G401 (cell line): ENCODE results near the gene HDHD5. TPM values are rescaled to one million over a fixed set of nuclear protein-coding genes. Genes with fewer than 3 reads are reported as not detected.
A peak's percentile ranks its signal among the peaks of the same experiment; 100 is the strongest.

Experiments
- DNase-seq: peaks from one replicate; pipeline ENCODE4 v3.0.0-alpha.2; 2015; ENCODE audit warnings: low spot score
- in situ Hi-C: cut with HindIII; loops from 2 replicates; pipeline ENCODE4 v1.10.0; 2016; ENCODE audit warnings: low sequenced_read_pairs, mixed read lengths
- total RNA-seq: library from RNA; depleted of rRNA; stranded (reverse); fragments of >200 nt; shearing (Covaris generic); gene quantifications from 2 replicates; pipeline ENCODE4 v1.2.3, GENCODE V29; 2014; rRNA removed

Gene HDHD5
- 163 and 164 TPM in 2 replicates for total RNA-seq

DNA sequence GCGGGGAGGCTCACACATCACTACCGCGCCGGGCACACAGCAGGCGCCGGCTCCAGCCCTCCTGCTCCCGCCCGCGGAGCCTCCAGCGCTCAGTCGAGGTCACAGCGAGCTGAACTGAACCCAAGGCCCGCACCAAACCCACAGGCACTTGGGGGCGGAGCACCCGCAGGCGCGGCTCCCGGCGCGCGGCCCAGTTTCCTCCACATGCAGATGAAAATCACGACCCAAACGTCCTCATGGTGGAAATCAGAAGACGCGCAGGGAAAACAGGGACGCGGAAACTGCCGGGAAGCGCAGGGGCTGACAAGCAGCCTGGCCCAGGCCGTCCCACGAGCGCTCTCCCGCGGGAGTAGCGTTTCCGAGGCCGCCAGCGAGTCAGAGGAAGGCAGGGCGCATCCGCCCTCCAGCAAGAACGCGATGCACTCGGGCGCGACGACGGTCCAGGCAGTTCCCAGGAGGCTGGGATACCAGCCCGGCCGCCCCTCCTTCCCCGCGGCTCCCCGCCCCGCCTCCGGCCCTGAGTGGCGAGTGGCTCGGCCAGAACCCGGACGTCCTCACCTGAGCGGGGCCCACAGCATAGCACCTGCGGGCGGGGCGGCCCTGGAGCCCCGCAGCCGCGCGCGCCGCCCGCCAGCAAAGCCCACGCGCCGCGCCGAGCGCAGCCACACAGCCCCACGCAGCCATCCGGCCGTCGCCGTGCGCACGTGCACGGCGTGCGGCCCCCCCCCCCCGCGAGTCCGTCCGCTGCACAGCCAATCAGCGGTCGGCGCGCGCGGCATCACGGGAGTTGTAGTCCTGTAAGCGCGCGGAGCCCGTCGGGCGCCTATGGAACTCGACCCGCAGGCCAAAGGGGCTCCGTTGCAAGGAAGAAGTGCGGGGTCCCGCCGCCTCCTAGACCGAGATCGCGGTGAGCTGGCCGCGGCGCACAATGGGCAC lies at the start of gene HDHD5:
HDHD5 (minus strand) TSS at position 710 of the 936 bp plus-strand sequence; CDS start at position 684, 26 bp downstream.
- DNase-seq = peak; percentile 84
- in situ Hi-C loops = no loop called here

DNA sequence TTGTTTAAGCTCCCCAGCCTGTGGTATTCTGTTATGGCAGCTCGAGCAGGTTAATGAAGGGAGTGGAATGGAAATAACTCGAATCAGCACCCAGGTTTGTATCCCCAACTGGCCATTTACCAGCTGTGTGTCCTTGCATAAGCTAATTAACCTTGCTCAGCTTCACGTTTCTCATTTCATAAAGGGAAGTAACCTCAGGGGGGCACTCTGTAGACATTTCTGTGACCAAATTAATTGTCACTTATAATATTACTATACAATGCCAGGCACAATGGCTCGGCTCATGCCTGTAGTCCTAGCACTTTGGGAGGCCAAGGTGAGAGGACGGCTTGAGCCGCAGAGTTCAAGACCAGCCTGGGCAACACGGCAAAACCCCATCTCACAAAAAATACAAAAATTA lies 46.4 kb upstream of the HDHD5 start:
- DNase-seq = peak; percentile 54
- in situ Hi-C loops = no loop called here

DNA sequence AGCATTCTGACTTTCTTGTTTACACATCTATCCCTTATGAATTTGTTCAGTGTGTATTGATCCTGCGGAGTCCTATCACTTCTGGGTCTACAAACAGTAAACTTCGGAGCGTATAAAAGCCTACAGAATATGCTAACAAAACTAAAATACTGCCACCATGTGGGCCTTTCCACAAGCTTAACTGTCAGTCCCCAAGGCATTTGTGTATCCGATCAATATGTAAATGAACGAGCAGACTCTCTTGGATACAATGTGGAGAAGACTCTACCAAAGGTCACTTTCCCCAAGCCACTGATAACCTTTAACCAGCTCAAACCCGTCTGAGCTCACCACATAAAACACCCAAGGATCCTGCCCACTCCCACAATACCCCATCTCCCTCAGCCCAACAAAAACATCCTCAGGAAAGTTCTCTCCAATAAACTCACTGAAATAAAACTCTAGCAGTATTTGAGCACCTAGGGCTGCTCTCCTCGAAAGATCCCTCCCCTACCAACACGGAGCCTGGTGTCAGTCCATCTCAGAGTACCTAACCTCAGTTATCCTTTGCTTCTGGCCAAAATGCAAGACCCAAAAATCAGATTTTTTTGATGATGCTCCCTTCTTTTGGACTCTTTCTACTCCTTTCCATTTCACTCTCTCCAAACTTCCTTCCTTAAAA lies 42.3 kb upstream of the HDHD5 start:
- DNase-seq = peak; percentile 29
- in situ Hi-C loops = no loop called here

DNA sequence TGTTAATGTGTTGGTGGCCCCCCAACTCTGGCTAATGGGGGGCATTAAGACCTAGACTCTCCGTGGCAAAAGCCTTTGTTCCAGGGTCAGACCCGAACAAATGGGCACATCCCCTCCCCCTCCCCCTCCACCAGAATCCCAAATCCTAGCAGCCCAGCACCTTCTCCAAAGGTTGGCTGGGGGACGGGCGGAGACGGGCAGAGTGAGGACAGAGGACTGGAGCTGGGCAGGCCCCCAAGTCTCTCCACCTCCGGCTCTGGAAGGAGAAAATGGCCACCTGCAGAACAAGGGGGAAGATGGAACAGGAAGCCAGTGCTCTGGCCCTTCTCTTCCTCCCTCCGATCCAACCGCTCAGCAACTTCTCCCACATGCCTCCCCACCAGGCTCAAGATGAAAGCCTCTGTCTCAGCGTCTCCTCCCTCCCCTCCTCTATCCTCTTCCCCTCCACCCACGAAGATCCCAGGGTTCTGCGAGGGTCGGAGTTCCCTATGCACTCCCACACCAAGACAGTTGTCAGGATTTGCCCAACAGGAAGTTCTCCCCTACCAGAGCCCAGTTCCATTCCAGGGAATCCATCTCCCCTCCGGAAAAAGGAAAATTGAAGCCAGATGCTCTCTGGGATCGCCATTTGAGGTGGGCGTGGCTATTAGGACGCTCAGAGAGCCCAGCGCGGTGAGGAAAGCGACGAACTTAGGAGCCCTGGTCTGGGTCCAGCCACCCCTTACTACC lies 40.1 kb upstream of the HDHD5 start:
- in situ Hi-C loops = no loop called here
- peak; percentile 66 for DNase-seq

DNA sequence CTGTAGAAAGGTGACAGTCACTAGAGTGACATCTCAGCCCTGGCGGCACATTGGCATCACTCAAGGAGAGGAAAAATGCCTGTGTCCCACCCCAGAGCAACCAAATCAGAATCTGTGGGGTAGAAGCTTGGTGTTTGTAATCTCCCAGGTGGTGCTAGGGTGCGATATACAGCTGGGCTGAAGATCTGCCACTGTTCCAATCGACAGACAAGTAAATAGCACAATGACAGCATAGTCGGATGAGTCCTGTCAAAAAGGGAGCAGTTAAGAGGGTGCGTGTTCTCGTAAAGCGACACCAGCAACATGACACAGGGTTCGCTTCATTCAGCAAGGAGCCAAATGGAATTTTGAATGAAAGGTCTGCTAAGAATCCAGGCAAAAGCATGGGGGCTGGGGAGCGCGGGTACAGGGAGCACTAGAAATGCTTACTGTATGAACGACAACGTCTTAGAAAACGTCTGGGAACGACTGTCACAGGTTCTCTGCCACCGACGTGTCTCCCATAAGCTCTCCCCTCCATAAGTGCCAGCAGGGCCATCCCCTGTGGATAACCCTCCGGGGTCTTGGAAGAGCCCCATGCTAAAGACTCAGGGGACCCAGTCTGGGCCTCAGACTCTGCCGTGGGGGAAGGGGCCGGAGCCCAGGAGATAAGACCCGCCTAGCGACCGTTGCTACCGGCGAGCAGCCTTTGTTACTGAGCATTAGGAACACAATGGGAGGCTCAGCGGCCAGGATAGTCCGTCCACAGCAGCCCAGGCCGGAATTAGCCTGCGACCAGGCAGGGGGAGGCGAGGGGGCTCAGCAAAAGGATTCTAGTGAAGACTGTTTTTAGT lies 39.3 kb upstream of the HDHD5 start:
- in situ Hi-C loops = no loop called here
- peak; percentile 51 for DNase-seq

DNA sequence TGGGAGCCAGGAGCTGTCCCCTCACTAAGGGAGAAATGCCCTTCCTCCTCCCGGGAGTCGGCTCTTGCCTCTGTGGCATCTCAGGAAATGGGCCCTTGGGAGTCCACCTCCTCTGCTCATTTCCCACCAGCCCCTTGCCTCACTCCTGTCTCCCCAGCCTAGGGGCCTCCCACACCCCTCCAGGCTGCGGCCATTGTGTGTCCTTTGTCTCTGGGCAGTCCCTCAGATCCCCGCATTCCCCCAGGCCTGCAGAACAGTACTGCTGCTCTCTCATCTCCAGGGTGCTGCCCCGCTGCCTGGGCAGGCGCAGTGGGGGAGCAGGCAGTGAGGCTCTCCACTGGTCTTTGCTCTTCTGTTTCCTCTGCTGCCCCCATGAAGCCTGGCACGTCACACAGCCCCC lies 35.1 kb upstream of the HDHD5 start:
- no peak for DNase-seq
- in situ Hi-C loops = no loop called here

DNA sequence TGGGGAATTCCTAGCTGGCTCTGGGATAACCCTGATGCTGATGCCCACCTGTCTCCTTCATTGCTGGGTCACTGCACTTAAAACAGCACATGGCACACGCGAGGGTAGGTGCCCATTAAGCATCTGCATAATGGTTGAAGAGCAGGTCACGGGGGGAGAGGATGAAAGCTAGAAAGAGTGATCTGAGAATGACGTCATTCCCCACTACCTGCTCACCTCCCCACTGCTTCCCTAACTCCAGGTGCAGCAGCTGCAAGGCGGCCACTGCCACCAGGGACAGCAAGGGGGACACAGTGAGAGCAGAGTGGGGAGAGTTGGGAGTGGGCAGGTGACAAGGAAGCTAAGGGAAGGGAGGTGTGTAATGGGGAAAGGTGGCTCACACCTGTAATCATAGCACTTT lies 33.1 kb upstream of the HDHD5 start:
- in situ Hi-C loops = no loop called here
- no peak for DNase-seq

DNA sequence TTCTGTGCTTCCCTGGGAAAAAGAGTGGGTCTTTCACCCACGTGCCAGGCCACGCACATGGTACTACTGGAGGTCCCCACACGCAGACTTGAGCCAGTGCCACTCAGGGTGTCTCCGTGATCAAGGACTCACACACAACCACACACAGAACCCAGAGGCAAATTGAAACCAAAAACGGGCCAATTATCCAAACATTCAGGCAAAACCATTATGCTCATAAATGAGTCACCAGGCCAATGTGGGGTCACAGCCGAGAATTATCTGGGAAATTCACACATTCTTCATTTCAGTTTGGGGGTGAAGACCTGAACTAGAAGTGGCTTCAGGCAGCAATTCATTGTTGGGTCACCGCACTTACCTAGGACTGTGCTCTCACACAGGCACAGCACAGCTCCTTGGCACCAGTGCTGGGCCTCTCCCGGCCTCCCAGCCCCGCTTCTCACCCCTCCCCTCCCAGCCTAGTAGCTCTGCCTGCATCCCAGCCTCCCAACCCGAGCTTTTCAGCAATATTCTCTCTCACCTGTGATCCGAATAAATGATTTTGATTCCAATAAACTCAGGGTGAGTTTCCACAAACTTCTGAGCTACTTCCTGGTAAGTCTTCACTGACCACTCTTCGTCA lies 32.2 kb upstream of the HDHD5 start:
- in situ Hi-C loops = no loop called here
- no peak for DNase-seq

DNA sequence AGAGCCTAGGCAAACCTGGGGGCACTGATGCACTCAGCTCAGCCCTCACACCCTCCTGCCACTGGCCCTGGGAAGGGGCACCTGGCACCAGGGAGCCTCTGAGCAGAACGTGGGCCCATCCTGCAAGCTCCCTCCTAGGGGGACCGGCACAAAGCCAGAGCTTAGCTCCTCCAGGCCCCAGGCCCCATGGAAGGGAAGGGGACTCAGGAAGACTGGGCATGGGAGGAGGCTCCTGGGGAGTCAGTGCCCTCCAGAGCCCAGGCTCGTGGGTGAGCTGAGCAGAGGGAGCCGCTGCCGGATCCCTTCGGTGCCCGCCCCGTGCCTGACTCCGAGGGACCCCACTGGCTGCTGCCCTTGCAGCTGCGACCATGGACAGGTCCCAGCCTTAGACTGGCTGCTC lies 31.6 kb upstream of the HDHD5 start:
- in situ Hi-C loops = no loop called here
- no peak for DNase-seq

DNA sequence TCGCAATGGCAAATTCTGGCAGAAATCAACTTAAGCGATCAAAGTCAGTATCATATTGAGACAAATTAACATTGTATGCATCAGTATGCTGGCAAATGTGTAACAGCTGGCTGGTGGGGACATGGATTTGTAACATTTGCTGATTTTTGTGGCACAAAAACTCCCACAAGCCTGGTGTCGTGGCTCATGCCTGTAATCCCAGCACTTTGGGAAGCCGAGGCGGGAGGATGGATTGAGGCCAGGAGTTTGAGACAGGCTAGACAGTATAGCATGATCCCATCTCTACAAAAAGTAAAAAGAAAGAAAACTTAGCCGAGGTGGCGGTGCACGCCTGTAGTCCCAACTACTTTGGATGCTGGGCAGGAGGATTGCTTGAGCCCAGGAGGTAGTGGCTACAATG lies 17.6 kb upstream of the HDHD5 start:
- in situ Hi-C loops = no loop called here
- DNase-seq = no peak

DNA sequence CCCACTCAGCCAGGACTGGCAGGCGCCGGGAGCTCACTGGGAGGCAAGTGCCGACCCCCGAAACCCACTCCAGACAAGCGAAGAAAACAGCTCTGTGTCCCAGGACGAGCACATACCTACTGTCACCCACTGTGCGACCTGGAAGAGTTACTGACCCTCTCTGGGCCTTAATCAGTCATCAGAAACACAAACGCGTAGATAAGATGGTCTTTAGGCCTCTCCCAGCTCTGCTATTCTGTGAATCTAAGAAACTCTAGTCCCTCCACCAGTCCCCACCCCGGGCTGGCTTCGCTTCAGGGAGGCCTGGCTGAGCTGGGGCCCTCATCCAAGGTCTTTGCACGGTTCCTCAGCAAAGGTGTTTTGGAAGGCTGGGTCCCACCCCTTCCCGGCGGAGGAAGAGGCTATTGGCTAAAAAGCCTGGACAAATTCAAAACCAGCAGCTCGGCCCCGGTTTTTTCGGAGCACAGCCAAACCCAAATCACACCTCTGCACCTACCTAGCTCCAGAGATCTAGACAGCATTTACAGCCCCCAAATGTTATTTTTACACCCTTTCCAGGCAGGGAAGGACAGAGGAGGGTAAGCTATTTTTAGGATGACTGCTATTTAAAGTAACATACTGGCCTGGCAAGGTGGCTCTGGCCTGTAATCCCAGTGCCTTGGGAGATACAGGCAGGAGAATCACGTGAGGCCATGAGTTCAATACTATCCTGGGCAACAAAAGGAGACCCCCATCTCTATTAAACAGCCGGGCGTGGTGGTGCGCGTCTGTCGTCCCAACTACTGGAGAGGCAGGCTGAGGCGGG lies 13.2 kb upstream of the HDHD5 start:
- in situ Hi-C loops = no loop called here
- DNase-seq = peak; percentile 94

DNA sequence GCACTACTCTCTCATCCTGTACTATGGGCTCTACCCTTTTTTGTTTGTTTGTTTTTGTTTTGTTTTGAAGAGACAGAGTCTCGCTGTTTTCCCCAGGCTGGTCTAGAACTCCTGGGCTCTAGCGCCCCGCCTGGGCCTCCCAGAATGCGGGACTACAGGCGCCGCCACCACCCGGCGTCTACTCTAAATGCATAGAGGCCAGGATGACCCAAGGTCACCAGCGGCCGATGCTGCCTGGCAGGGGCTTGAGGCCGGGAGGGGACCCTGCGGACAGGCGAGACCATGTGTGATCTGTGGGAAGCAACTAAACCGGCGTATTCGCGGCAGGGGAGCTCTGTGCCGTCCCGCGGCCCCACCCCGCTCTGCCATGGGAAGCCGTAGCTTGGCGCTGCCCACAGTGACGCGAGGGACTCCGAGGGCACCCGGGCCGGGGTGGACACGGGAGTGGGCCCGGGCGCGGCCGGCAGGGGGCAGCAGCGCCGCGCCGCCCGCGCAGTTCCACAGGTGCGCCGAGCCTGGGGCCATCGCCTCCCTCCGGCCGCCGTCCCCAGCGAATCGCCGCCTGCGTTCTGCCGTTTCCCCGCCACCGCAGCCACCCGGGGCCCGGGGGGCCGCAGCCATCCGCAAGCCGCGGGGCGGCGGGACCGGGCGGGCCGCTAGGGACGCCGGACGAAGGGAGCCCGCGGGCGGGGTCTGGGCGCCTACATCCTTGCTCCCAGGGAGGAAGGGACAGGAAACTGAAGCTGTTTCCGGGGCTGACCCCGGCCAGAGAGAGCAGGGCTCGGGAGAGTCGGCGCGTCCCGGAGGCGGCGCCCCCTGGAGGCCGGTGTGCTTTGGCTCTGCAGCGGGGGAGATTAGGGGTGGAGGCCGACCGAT lies 12.3 kb upstream of the HDHD5 start:
- peak; percentile 86 for DNase-seq
- in situ Hi-C loops = no loop called here

DNA sequence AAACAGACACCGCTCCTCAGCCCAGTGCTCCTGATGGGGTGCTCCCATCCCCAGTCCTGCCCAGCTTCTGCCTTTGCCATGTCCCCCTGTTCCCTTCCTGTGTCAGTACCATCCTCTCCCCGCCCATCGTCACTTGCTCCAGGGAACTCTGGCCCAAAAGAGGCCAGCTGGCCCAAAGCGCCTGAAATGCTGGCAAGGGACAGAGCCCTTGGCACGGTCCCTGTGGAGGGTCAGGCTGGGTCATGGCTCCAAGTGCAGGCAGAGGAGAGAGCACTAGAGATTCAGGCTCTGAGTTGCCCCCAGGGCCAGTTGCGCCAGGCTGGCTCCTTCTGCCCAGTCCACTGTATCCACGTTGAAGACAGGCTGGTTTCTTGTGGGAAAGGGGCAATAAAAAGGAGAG lies 8.4 kb upstream of the HDHD5 start:
- DNase-seq = peak; percentile 66
- in situ Hi-C loops = no loop called here

DNA sequence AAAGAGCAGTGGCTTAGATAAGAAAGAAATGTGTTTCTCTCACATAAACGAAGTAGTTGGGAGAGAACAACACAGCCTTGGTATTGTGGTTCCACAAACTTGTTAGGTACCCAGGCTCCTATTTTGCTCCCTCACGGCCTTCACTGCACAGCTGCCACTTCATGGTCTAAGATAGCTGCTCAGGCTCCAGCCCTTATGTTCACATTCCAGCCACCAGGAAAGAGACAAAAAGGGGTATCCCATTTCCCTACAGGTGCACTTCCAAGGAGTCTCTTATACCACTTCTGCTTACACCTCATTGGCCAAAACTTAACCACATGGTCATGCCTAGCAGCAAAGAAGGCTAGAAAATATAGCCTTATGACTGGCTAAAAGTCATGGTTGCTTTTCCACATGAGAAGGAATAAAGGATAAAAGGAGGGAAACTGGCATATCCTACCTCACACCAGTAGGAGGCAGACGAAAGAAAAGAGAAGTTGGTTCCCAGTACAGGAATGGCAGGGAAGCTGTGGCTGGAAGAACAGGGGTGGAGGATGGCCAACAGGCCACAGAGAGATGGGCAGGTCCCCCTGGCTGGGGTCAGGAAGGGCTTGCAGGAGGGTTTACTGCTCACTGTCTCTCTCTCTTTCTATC lies 5.4 kb upstream of the HDHD5 start:
- in situ Hi-C loops = no loop called here
- DNase-seq = no peak

DNA sequence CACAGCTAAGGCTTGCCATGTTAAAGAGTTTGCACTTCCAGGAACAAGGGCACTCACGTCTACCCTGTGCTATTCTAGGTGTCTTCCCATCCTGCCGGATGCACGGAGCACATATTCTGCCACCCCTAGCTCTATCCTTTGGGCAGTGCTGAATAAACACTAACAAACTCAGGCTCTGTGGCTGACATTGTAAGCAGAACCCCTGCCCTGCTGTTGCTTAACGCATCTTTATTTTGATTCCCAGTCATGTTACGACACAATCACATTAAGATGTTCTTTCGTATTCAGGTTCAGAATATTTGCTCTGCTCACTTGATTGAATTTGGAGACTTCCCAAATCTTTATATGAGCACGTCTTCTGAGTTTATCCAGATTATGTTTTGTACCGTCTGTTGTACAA lies 3.7 kb upstream of the HDHD5 start:
- DNase-seq = no peak
- in situ Hi-C loops = no loop called here

DNA sequence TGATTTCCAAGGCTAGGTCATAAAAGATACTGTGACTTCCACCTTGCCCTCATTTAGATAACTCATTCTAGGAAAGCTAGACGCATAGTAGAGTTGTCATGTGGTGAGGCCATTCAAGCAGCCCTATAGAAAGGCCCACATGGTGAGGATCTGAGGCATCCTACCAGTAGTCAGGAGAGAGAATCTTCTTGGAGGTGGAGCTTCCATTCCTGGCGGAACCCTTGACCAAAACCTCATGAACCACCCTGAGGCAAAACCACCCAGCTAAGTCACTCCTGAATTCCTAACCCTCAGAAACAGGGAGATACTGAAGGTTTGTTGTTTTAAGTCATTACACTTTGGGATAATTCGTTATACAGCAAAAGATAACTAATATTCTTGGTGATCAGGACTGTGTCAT lies 2.9 kb upstream of the HDHD5 start:
- DNase-seq = no peak
- in situ Hi-C loops = no loop called here
